Activated CD8-positive, alpha-beta memory T cell treated with anti-CD3 and anti-CD28 coated beads for 1 hour (primary cell): ENCODE data around the gene PHACTR4.
"Not testable (repeated sequence)": the region's sequence is repeated elsewhere in the genome, so short reads cannot be mapped to it uniquely, and the experiment has no call there.

Experiments used
- DNase-seq, 2 donors: peaks; one replicate each; pipeline ENCODE4 v3.0.0-alpha.2; 2020; ENCODE audit warnings: low read depth in 1 of 2; ENCODE audit errors: extremely low read depth in 1 of 2

PHACTR4 gene

DNA sequence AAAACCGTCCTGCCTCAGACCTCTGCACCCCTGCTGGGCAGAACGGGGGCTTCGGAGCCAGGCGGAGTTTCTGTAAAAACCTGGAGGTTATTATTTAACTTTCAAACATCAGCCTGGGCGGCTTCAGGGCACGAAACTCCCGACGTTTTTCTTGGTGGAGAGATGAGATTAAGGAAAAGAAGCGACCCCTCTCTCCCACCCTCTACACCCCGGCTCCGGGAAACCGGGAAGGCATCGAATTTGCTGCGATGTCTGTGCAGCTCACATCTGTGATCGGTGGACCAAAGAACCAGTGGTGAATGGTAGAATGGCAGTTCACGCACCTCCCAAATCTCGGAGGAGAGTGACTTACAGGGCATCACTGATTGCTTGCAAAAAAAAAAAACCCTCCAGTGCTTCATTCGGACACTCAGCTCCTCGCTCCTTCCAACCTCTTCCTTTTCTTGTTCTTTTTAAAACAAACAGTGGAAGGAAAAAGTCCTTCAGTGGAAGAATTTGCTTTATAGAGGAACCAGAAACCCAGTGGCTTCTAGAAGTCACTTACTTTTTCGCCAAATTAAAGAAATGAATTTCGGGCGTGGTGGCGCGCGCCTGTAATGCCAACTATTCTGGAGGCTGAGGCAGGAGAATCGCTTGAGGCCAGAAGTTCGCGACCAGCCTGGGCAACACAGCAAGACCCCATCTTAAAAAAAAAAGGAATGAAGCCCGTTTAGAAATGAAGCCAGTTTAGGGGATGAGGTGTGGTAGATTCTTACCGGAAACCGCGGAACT, 884 bp downstream of the PHACTR4 start:
- DNase-seq, result no peak

DNA sequence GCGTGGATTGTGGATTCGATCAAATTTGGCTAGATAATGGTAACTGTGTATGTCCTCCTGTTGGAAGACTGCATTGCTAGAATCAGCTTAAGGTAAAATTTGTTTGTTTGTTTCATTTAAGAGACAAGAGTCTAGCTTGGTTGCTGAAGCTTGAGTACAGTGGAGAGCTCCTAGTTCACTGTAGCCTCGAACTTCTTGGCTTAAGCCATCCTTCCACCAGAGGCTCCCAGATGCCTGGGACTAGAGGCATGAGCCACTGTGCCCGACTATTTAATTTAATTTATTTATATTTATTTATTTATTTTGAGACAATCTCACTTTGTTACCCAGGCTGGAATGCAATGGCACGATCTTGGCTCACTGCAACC, 1.5 kb downstream of the PHACTR4 start:
- DNase-seq, result no peak

DNA sequence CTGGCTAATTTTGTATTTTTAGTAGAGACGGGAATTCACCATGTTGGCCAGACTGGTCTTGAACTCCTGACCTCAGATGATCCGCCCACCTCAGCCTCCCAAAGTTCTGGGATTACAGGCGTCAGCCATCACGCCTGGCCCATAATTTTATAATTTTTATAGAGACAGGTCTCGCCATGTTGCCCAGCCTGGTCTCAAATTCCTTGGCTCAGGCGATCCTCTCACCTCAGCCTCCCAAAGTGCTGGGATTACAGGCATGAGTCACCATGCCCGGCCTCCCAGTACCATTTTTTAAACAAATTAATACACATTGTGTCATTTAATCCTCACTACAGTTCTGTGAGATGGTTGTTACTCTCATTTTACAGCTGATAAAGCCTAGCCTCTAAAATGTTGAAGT, 3.9 kb downstream of the PHACTR4 start:
- not testable (repeated sequence) for DNase-seq

- DNase-seq, result no peak
Observed at GRCh38 chr1:28374297-28374696, 4.8 kb downstream of the PHACTR4 start.

- not testable (repeated sequence) for DNase-seq
Observed at GRCh38 chr1:28375598-28375997, 6.1 kb downstream of the PHACTR4 start.

DNA sequence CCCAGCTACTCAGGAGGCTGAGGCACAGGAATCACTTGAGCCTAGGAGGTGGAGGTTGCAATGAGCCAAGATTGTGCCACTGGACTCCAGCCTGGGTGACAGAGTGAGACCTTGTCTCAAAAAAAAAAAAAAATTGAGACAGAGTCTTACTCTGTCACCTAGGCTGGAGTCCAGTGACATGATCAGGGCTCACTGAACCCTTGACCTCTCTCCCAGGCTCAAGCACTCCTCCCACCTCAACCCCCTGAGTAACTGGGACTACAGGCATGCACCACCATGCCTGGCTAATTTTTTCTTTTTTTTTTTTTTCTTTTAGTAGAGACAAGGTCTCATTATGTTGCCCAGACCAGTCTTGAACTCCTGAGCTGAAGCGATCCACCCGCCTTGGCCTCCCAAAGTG, 6.7 kb downstream of the PHACTR4 start:
- DNase-seq, result not testable (repeated sequence)

GRCh38 chr1:28378906-28379305, 9.4 kb downstream of the PHACTR4 start:
- no peak for DNase-seq

DNA sequence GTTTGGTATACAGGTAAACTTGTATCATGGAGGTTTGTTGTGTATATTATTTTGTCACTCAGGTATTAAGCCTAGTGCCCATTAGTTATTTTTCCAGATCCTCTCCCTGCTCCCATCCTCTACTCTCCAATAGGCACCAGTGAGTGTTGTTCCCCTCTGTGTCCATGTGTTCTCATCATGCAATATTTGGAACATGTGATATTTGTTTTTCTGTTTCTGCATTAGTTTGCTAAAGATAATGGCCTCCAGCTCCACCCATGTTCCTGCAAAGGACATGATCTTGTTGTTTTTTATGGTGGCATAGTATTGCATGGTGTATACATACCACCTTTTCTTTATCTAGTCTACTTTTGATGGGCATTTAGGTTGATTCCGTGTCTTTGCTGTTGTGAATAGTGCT, 10.9 kb downstream of the PHACTR4 start:
- DNase-seq, result no peak

DNA sequence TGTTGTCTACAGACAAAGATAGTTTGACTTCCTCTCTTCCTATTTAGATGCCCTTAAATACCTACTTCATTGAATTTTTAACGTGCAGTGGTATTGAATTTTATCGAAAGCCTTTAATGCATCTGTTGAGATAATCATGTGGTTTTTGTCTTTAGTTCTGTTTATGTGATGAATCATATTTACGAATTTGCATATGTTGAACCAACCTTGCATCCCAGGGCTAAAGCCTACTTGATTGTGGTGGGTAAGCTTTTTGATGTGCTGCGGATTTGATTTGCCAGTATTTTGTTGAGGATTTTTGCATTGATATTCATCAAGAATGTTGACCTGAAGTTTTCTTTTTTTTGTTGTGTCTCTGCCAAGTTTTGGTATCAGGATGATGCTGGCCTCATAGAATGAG, 14.2 kb downstream of the PHACTR4 start:
- not testable (repeated sequence) for DNase-seq

- no peak for DNase-seq
Observed at GRCh38 chr1:28392027-28392652, 22.6 kb downstream of the PHACTR4 start.

DNA sequence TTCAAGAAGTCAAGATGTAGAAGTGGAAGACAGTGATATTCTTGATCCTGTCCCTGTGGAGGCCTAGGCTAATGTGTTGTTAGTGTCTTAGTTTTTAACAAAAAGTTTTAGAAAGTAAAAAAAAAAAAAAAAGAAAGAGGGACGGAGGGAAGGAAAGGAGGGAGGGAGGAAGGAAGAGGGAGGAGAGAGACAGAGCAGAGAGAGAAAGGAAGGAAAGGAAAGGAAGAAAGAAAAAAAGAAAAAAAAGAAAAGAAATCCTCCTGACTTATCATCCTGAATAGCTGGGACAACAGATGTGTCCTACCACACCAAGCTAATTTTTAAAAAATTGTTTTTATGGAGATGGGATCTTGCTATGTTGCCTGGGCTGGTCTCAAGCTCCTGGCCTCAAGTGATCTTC, 24.6 kb downstream of the PHACTR4 start:
- DNase-seq, result no peak

DNA sequence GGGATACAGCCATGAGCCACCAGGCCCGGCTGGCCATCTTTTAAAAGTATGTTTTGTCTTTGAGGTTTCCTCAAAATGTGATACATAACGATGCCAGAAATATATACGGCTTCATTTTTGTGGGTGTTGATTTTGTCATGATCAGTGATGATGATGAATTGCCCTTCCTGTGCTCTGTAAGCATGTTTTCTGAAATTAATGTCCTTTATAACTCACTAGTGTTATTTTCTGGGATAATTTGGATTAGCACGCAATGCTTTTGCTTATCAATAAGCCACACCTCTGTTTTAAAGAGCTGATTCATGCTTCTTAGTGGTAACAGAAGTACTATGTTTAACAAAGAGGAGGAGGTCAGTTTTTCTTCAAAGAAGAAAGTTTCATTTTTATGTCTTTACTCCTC, 25.6 kb downstream of the PHACTR4 start:
- no peak for DNase-seq

DNA sequence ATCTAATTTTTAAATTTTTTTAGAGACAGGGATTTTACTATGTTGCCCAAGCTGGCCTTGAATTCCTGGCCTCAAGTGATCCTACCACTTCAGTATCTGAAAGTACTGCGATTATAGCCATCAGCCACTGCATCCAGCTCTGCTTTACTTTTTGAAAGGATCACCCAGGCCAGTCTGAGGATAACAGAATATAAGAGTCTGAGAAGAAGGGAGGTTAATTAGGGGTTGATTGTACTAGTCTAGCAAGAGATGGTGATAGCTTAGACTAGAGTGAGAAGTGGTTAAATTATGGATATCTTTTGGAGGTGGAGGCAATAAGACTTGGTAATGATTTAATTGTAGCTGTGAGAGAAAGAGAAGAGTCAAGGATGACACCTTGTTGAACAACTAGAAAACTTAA, 32.2 kb downstream of the PHACTR4 start:
- DNase-seq, result no peak

DNA sequence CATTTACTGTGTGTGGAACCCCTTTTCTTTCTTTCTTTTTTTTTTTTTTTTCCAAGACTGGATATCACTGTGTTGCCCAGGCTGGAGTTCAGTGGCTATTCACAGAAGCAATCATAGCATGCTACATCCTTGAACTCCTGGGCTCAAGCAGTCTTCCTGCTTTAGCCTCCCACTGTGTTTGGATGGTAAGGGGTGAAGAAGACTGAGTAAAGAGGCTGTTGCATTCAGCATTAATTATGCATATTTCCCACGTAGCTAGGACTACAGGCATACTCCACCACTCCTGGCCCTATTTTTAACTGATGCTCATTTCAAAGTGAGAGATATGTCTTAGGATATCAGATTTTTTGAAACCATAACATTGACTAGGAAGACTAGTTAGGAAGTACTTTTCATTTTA, 39.5 kb downstream of the PHACTR4 start:
- no peak for DNase-seq

- DNase-seq, result no peak
Observed at GRCh38 chr1:28411656-28412055, 42.1 kb downstream of the PHACTR4 start.

GRCh38 chr1:28412731-28413130, 43.2 kb downstream of the PHACTR4 start:
- DNase-seq, result no peak

- no peak for DNase-seq
Observed at GRCh38 chr1:28416509-28417194, 47.1 kb downstream of the PHACTR4 start.

DNA sequence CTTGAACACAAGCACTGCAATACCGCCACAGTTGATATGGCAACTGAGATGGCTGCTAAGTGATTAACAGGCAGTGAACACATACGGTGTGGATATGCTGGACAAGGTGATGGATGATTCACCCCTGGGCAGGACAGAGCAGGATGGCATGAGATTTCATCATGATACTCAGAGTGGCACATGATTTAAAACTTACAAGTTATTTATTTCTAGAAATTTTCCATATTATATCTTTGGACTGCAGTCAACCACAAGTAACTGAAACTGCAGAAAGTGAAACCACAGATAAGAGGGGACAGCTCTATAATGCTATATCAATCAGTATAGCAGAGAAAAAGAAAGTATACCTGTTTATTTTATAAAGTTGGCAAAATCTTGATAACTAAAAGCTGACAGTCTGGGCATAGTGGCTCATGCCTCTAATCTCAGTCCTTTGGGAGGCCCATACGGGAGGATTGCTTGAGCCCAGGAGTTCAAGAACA, 47.9 kb downstream of the PHACTR4 start:
- DNase-seq, result no peak

DNA sequence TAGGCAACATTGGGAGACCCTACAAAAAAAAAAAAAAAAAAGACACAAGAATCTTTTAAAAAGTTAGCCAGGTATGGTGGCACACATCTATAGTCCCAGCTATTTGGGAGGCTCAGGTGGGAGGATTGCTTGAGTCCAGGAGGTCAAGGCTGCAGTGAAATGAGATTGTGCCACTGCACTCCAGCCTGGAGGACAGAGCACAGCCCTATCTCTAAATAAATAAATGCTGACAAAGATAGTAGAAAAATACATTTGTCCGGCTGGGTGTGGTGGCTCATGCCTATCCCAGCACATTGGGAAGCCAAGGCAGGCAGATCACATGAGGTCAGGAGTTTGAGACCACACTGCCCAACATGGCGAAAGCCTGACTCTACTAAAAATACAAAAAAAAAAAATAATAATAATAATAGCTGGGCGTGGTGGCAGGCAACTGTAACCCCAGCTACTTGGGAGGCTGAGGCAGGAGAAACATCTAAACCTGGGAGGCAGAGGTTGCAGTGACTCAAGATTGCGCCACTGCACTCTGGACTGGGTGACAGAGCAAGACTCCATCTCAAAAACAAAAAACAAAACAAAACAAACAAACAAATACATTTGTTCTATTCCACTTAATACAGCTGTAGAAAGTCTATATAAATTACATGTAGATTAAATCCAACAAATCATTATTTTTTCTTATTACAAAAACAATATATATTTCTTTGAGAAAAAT, 48.5 kb downstream of the PHACTR4 start:
- DNase-seq, result no peak

DNA sequence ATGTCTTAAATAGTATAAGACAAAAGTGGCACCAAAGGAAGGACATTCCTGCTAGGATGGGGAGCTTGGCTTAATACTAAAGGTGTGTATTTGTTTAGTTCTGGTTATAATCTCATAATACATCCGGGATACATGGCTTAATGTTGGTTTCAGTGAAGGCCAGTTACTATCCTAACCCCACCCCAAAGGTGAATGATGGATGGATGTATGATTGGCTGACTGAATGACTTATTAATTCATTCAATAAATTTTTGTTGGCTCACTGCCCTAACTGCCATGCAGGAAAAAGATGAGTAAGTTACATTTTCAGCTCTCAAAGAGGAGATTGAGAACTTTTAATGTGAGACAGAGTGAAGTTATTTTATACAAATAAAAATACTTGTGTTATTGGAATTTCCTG, 52.2 kb downstream of the PHACTR4 start:
- DNase-seq, result no peak

DNA sequence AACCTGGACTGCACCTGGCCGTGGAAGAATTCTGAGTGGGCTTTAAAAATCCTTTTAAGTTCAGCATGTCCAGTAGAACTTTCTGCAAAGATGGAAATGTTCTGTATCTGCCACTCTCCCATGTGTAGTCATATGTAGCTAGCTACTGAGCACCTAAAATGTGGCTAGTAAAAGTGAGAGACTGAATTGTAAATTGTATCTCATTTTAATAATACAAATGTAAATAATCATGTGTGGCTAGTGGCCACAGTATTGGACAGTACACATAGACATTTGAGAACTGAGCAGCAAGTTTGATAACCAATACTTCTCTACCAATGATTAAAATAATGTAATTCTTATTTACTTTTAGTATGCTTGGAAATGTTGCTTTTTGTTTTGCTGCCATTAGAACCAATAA, 57.3 kb downstream of the PHACTR4 start:
- no peak for DNase-seq
